Measurements from ENCODE around the gene STIM2. TPM values are rescaled to one million over a fixed set of nuclear protein-coding genes. Genes with fewer than 3 reads are reported as not detected.

Gene STIM2
- total and polyA plus RNA-seq, 9 of the 15 experiments (the other 6 are each of a cell fraction or from before 2014, with no cell fraction given), result 7.2 to 26.8 (median 15.4) TPM

DNA sequence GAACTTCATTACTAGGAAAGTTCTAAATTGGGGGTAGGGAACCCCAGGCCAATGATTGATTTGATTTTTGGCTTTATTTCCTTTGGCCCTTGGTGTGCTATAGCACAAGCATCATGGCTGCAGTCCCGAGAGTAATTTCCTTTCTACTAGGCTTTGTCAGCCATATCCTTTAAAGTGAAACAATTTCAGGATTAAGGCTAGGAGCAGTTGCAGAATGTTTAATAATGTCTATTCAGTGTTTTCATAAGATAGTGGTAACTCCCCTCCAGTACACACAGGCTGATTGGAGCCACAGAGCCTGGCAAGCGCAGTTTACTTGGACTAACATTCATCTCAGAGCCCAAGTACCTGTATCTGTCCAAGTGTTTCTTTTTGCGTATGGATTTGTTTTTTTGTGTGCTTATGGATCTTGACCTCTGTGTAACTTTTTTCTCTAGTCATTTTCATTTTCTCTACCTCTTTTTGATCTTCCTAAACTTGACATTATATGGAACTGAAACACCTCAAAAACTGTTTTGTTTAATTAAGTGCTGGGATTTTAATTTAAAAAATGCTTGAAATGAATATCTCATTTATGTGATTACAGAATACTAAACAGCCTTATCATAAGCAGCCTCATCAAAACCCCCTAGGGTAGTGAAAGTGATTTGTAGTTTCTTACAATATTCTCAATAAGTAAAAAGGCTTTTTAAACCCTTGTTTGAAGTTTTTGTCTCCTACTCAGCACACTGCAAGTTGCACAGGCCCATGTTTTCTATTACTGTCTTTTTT lies 7.5 kb downstream of the STIM2 start:
- in situ Hi-C loops (cut with MboI) (no loop called here), intact Hi-C loops (cut with micrococcal nuclease) (loop anchor here (10.0 kb wide), 1 partner anchor 413 kb away; no protein-coding TSS in a partner anchor)
- H3K9ac ChIP-seq (ENCODE audit: insufficient read depth in 1 of 2, low read depth in 2 of 2, low read length in 2 of 2), result peak overlapping the region in 1 of 2 experiments; percentile 42; a peak in 3 of 4 replicates
- CTCF ChIA-PET (ENCODE audit: low intra/inter-chr PET ratio), result no interaction called here
- no peak for TF ChIP-seq ZNF586 (CRISPR knock-in tag; conservative IDR thresholded peaks at IDR 0.05)
- no peak for TF ChIP-seq CHCHD3 (CRISPR knock-in tag; IDR thresholded peaks at IDR 0.05)
- peak; percentile 50; the same call in 1 of the 2 replicates for TF ChIP-seq ZNF316 (IDR thresholded peaks at IDR 0.05)
- TF ChIP-seq, protein P1, sequence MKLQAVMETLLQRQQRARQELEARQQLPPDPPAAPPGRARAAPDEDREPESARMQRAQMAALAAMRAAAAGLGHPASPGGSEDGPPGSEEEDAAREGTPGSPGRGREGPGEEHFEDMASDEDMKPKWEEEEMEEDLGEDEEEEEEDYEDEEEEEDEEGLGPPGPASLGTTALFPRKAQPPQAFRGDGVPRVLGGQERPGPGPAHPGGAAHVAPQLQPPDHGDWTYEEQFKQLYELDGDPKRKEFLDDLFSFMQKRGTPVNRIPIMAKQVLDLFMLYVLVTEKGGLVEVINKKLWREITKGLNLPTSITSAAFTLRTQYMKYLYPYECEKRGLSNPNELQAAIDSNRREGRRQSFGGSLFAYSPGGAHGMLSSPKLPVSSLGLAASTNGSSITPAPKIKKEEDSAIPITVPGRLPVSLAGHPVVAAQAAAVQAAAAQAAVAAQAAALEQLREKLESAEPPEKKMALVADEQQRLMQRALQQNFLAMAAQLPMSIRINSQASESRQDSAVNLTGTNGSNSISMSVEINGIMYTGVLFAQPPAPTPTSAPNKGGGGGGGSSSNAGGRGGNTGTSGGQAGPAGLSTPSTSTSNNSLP (IDR thresholded peaks at IDR 0.05; ENCODE audit: borderline replicate concordance, low read depth, low read length), result 0 out of 2 replicates have a peak, but pooled peaks have one; percentile 41
- 0 out of 2 replicates have a peak, but pooled peaks have one; percentile 38 for TF ChIP-seq C11orf30 (IDR thresholded peaks at IDR 0.05; ENCODE audit: low read depth)
- POLR2A ChIA-PET, result no interaction called here
- H3K4me1 ChIP-seq (replicated peaks in 1 of 2; ENCODE audit: control insufficient read depth in 2 of 2, insufficient read depth in 2 of 2, low read length in 2 of 2), result peaks cover 10 to 15% of the 10 kb centered on the region in 2 experiments; a peak in 4 of 5 replicates
- peak overlapping the region; percentile 48 for H2AFZ ChIP-seq (ENCODE audit: low read depth, low read length)
- ATAC-seq (peak; percentile 79), DNase-seq (ENCODE audit: extremely low read depth in 1 of 4, low spot score in 3 of 4) (peak in 2 of 4 experiments; percentile 20 to 38), FAIRE-seq (peak; percentile 46)
- H3K9me1 ChIP-seq (ENCODE audit: control insufficient read depth, insufficient read depth, low read length), result no peaks in the 10 kb centered on the region
- peak overlapping the region; percentile 17; the same call in 1 of the 3 replicates for H3K27ac ChIP-seq (ENCODE audit: extremely low read depth, low read depth, low read length)
- H3K36me3 ChIP-seq (ENCODE audit: control insufficient read depth, insufficient read depth, low read length), result no peaks in the 10 kb centered on the region
- WGBS (ENCODE audit: insufficient coverage, low coverage, missing lambda C conversion rate), result 21% methylated on average over 3 of the region's 3 CpGs
- H3K4me2 ChIP-seq (ENCODE audit: insufficient read depth, low read length), result peak overlapping the region; percentile 54
- H3K27me3 ChIP-seq (ENCODE audit: control insufficient read depth in 2 of 2, insufficient read depth in 2 of 2, low read length in 2 of 2), result no peaks in the 10 kb centered on the region
- H3K4me3 ChIP-seq, result no peak overlapping the region
- H3K79me2 ChIP-seq (ENCODE audit: control insufficient read depth, insufficient read depth, low read length), result peaks cover 22% of the 10 kb centered on the region; the same call in 2 of the 3 replicates
- BruUV-seq (replicated peaks), result no TSS peak
- no peaks in the 10 kb centered on the region for H4K20me1 ChIP-seq (replicated peaks; ENCODE audit: control insufficient read depth, insufficient read depth, low read length)
- no peaks in the 10 kb centered on the region for H3K9me3 ChIP-seq (replicated peaks; ENCODE audit: control insufficient read depth, insufficient read depth, low read depth, low read length)

Measured in K562 (cell line).